ENCODE measurements around the gene CC2D2B. TPM values are rescaled to one million over a fixed set of nuclear protein-coding genes. Genes with fewer than 3 reads are reported as not detected.
A peak's percentile ranks its signal among the peaks of the same experiment; 100 is the strongest.
"Not testable (repeated sequence)": the region's sequence is repeated elsewhere in the genome, so short reads cannot be mapped to it uniquely, and the experiment has no call there.

Gene CC2D2B
- total and polyA plus RNA-seq, 2 donors from 2014 or later: 0.80 to 2.5 TPM

GRCh38 chr10:95906677-95907455, 909 bp upstream of the CC2D2B start:
- no peak for FAIRE-seq
- intact Hi-C loops (cut with DNase I): no loop called here
- Histone ChIP-seq H3K4me1 (ENCODE audit: control insufficient read depth in 2 of 3, insufficient read depth in 2 of 3, low read depth in 1 of 3, low read length in 3 of 3) (peaks cover 0 to 5% (median 3%) of the 10 kb centered on the region in 3 donors), H3K9me3 (ENCODE audit: control insufficient read depth in 2 of 3, insufficient read depth in 1 of 3, low read length in 3 of 3) (no peaks in the 10 kb centered on the region), H3K9ac (ENCODE audit: low read length in 3 of 3) (peak overlapping the region; percentile 52 to 75 (median 56)), H3K27me3 (ENCODE audit: control insufficient read depth, insufficient read depth, low read length) (no peaks in the 10 kb centered on the region), H3K4me3 (ENCODE audit: low read length in 3 of 3) (peak overlapping the region; percentile 77 to 93 (median 91)), H3K27ac (ENCODE audit: low read depth in 2 of 2, low read length in 2 of 2) (peak overlapping the region; percentile 58 to 92), H3K36me3 (ENCODE audit: control insufficient read depth in 2 of 3, insufficient read depth in 3 of 3, low read length in 3 of 3) (peaks cover 0 to 4% (median 3%) of the 10 kb centered on the region in 3 donors)
- TF ChIP-seq, protein P1, sequence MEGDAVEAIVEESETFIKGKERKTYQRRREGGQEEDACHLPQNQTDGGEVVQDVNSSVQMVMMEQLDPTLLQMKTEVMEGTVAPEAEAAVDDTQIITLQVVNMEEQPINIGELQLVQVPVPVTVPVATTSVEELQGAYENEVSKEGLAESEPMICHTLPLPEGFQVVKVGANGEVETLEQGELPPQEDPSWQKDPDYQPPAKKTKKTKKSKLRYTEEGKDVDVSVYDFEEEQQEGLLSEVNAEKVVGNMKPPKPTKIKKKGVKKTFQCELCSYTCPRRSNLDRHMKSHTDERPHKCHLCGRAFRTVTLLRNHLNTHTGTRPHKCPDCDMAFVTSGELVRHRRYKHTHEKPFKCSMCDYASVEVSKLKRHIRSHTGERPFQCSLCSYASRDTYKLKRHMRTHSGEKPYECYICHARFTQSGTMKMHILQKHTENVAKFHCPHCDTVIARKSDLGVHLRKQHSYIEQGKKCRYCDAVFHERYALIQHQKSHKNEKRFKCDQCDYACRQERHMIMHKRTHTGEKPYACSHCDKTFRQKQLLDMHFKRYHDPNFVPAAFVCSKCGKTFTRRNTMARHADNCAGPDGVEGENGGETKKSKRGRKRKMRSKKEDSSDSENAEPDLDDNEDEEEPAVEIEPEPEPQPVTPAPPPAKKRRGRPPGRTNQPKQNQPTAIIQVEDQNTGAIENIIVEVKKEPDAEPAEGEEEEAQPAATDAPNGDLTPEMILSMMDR (IDR thresholded peaks at IDR 0.05; ENCODE audit: borderline replicate concordance, extremely low read depth, insufficient read depth): peak; percentile 3
- peak in 4 of 5 donors; percentile 61 to 89 (median 74) for DNase-seq

GRCh38 chr10:95908450-95908849, 675 bp downstream of the CC2D2B start:
- intact Hi-C loops (cut with DNase I): no loop called here
- no peak overlapping the region for H3K9ac ChIP-seq (ENCODE audit: low read length in 3 of 3)
- H3K27me3 ChIP-seq (ENCODE audit: control insufficient read depth, insufficient read depth, low read length): no peaks in the 10 kb centered on the region
- peak overlapping the region; percentile 77 to 93 (median 91) for H3K4me3 ChIP-seq (ENCODE audit: low read length in 3 of 3)
- TF ChIP-seq, protein P1 (IDR thresholded peaks at IDR 0.05; ENCODE audit: borderline replicate concordance, extremely low read depth, insufficient read depth): no peak
- peaks cover 0 to 4% (median 3%) of the 10 kb centered on the region in 3 donors for H3K4me1 ChIP-seq (ENCODE audit: control insufficient read depth in 2 of 3, insufficient read depth in 2 of 3, low read depth in 1 of 3, low read length in 3 of 3)
- FAIRE-seq: no peak
- no peak overlapping the region for H3K27ac ChIP-seq (ENCODE audit: low read depth in 2 of 2, low read length in 2 of 2)
- no peak for DNase-seq
- H3K9me3 ChIP-seq (ENCODE audit: control insufficient read depth in 2 of 3, insufficient read depth in 1 of 3, low read length in 3 of 3): no peaks in the 10 kb centered on the region
- peaks cover 0 to 2% (median 0%) of the 10 kb centered on the region in 3 donors for H3K36me3 ChIP-seq (ENCODE audit: control insufficient read depth in 2 of 3, insufficient read depth in 3 of 3, low read length in 3 of 3)

DNA sequence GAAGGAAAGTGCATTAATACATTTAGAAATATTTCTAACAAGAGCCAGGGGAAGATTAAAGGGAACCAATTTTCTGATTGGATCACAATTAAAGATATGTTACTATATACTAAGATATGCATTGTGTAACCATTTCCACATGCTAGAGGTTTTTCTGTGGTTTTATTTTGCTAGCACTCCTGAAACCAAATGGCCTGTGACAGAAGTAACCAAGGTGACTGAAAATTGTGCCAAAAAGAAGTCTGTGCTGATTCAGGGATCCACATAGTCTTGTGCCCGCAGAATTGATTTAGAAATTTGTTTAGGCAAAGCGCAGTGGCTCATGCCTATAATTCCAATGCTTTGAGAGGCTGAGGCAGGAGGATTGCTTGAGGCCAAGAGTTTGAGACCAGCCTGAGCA, 1.8 kb downstream of the CC2D2B start:
- FAIRE-seq (no peak), DNase-seq (no peak)
- Histone ChIP-seq H3K36me3 (ENCODE audit: control insufficient read depth in 2 of 3, insufficient read depth in 3 of 3, low read length in 3 of 3) (no peaks in the 10 kb centered on the region), H3K4me3 (ENCODE audit: low read length in 3 of 3) (no peak overlapping the region), H3K27ac (ENCODE audit: low read depth in 2 of 2, low read length in 2 of 2) (no peak overlapping the region), H3K9ac (ENCODE audit: low read length in 3 of 3) (no peak overlapping the region), H3K27me3 (ENCODE audit: control insufficient read depth, insufficient read depth, low read length) (no peaks in the 10 kb centered on the region), H3K4me1 (ENCODE audit: control insufficient read depth in 2 of 3, insufficient read depth in 2 of 3, low read depth in 1 of 3, low read length in 3 of 3) (peaks cover 0 to 4% (median 3%) of the 10 kb centered on the region in 3 donors), H3K9me3 (ENCODE audit: control insufficient read depth in 2 of 3, insufficient read depth in 1 of 3, low read length in 3 of 3) (no peaks in the 10 kb centered on the region)
- TF ChIP-seq, protein P1 (IDR thresholded peaks at IDR 0.05; ENCODE audit: borderline replicate concordance, extremely low read depth, insufficient read depth): no peak
- intact Hi-C loops (cut with DNase I): no loop called here

GRCh38 chr10:95916039-95916438, 8.3 kb downstream of the CC2D2B start:
- FAIRE-seq: peak; percentile 29
- H3K27me3 ChIP-seq (ENCODE audit: control insufficient read depth, insufficient read depth, low read length); H3K9me3 ChIP-seq (ENCODE audit: control insufficient read depth in 2 of 3, insufficient read depth in 1 of 3, low read length in 3 of 3); H3K4me1 ChIP-seq (ENCODE audit: control insufficient read depth in 2 of 3, insufficient read depth in 2 of 3, low read depth in 1 of 3, low read length in 3 of 3); H3K4me3 ChIP-seq (ENCODE audit: low read length in 3 of 3); H3K9ac ChIP-seq (ENCODE audit: low read length in 3 of 3); DNase-seq; H3K27ac ChIP-seq (ENCODE audit: low read depth in 2 of 2, low read length in 2 of 2); intact Hi-C loops (cut with DNase I); H3K36me3 ChIP-seq (ENCODE audit: control insufficient read depth in 2 of 3, insufficient read depth in 3 of 3, low read length in 3 of 3): not testable (repeated sequence)
